ENCODE results near the gene LRRC74A. TPM values are rescaled to one million over a fixed set of nuclear protein-coding genes. Genes with fewer than 3 reads are reported as not detected.
A peak's percentile ranks its signal among the peaks of the same experiment; 100 is the strongest.

LRRC74A gene
- total and polyA plus RNA-seq, 10 of the 15 experiments (the other 5 are each of a cell fraction or from before 2014, with no cell fraction given) = not detected

DNA sequence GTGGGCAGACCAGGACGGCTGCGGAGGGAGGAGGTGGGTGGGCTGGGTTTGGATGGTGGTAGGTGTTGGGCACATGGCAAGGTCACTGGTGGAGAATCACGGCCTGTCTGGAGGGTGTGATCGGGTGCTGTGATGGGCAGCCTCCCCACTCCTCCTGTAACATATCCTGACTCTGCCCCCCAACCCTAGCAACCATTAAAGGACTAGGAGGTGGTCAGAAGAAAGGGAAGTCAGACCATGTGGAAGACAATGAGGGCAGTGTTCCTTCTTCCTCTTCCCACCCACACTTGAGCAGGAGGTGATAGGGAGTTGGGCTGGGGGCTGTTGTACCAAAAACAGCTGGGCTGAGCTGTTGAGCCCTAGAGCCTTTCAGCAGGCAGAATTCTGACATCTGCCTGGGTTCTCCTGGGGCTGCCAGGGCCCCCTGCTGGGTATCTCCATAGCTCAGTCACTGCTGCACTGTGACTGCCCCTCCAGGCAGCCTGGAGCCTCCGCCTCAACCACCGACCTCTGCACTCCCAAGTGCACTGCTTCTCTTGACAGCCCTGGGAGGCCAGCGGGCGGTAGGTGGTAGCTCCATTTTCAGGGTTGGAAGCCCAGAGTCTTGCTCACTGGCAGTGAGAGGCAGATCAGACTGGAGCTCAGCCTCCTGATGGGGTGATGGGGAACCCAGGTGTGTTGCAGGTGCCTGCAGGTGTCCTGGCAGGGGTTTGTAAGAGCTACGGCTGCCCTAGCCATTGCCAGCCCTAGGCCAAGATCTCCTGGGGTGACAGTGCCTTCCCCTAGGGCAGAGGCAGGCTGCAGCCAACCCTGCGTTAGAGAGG lies 49.6 kb upstream of the LRRC74A start:
- ChIA-PET POLR2A (no interaction called here), SMC1A (ENCODE audit: uncharacterized antibody, unreplicated experiment) (interaction anchor here (0.9 kb wide), 1 partner anchor 70 kb away, joined by 3 read pairs; no protein-coding TSS in a partner anchor), RAD21 (ENCODE audit: unreplicated experiment) (no interaction called here), CTCF (interaction anchor here (0.7 to 1.4 kb wide), 5 partner anchors 8 to 375 kb away, joined by 3 to 5 read pairs (median 4); no protein-coding TSS in a partner anchor)
- BruUV-seq (replicated peaks) = no TSS peak
- no peak overlapping the region for H3K9ac ChIP-seq (ENCODE audit: control insufficient read depth, insufficient read depth, low read length)
- no peaks in the 10 kb centered on the region for H3K9me3 ChIP-seq (replicated peaks; ENCODE audit: control insufficient read depth, insufficient read depth, low read length)
- H3K4me1 ChIP-seq (ENCODE audit: control insufficient read depth, insufficient read depth, low read length) = no peaks in the 10 kb centered on the region; the same call in 1 of the 2 replicates
- H3K27ac ChIP-seq (ENCODE audit: control insufficient read depth, insufficient read depth) = no peak overlapping the region
- H3K36me3 ChIP-seq (ENCODE audit: control insufficient read depth in 2 of 2, insufficient read depth in 2 of 2, low read length in 1 of 2) = no peaks in the 10 kb centered on the region; a peak in 1 of 4 replicates
- no peaks in the 10 kb centered on the region; the same call in 1 of the 2 replicates for H4K20me1 ChIP-seq (ENCODE audit: control insufficient read depth, insufficient read depth)
- H3K79me2 ChIP-seq (ENCODE audit: control insufficient read depth, insufficient read depth, low read length) = no peaks in the 10 kb centered on the region
- no peak overlapping the region for H3K4me3 ChIP-seq
- no peaks in the 10 kb centered on the region for H3K27me3 ChIP-seq (replicated peaks in 1 of 2; ENCODE audit: control insufficient read depth in 2 of 2, insufficient read depth in 2 of 2, low read length in 1 of 2)
- ATAC-seq = peak; percentile 46
- WGBS (ENCODE audit: insufficient coverage, insufficient replicate concordance, low lambda C conversion rate, missing lambda C conversion rate) = 67% methylated on average over 7 of the region's 10 CpGs
- no peak for FAIRE-seq
- no peak overlapping the region for H3K4me2 ChIP-seq (ENCODE audit: control insufficient read depth, insufficient read depth)
- DNase-seq (ENCODE audit: low read depth, low spot score) = no peak
- in situ Hi-C loops (cut with MboI) = no loop called here
- intact Hi-C loops (cut with micrococcal nuclease; ENCODE audit: unreplicated experiment) = no loop called here
- TF ChIP-seq POLR2A (IDR thresholded peaks at IDR 0.05; ENCODE audit: low read depth, low read length) (peak; percentile 21; the same call in 1 of the 2 replicates), CEBPB (IDR thresholded peaks at IDR 0.05; ENCODE audit: borderline replicate concordance in 1 of 2, low read depth in 2 of 2, low read length in 2 of 2) (no peak)
- TF ChIP-seq, protein P1, sequence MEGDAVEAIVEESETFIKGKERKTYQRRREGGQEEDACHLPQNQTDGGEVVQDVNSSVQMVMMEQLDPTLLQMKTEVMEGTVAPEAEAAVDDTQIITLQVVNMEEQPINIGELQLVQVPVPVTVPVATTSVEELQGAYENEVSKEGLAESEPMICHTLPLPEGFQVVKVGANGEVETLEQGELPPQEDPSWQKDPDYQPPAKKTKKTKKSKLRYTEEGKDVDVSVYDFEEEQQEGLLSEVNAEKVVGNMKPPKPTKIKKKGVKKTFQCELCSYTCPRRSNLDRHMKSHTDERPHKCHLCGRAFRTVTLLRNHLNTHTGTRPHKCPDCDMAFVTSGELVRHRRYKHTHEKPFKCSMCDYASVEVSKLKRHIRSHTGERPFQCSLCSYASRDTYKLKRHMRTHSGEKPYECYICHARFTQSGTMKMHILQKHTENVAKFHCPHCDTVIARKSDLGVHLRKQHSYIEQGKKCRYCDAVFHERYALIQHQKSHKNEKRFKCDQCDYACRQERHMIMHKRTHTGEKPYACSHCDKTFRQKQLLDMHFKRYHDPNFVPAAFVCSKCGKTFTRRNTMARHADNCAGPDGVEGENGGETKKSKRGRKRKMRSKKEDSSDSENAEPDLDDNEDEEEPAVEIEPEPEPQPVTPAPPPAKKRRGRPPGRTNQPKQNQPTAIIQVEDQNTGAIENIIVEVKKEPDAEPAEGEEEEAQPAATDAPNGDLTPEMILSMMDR (IDR thresholded peaks at IDR 0.05 in 2 of 3, conservative IDR thresholded peaks at IDR 0.05 in 1 of 3; ENCODE audit: control insufficient read depth in 2 of 3, extremely low read depth in 1 of 3, insufficient read depth in 1 of 3, low read depth in 3 of 3, low read length in 3 of 3) = 0 out of 6 replicates have a peak, but pooled peaks of 1 of the 3 experiments have one; percentile 4
- no peak overlapping the region for H2AFZ ChIP-seq (ENCODE audit: control insufficient read depth, low read depth, low read length)
